GM18861 (cell line): ENCODE data around the gene ZDHHC6.
"Not testable (repeated sequence)": the region's sequence is repeated elsewhere in the genome, so short reads cannot be mapped to it uniquely, and the experiment has no call there.

Experiments
- ATAC-seq: cut with Tn5 transposase; IDR thresholded peaks from one replicate; pipeline ENCODE4 v1.9.1; 2021; ENCODE audit not compliant: unreplicated experiment

Gene ZDHHC6

DNA sequence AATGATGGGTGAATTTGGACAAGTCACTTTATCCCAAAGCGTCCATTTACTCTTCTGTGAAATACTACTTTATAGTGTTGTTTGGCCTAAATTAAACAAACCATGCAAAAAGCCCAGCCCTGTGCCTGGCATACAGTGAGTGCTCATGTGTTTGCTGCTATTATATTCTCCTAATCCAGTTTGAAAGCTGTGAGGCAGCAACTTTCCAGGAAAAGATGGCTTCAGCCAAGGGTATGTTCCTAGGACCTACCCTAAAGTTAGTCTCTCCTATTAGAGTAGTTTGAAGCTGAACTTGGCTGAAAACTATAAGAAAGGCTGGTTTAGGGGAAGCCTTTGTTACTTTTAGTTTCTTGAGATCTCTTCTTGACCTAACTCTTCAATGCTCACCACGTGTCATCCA lies 52.9 kb downstream of the ZDHHC6 start:
- ATAC-seq: no peak

DNA sequence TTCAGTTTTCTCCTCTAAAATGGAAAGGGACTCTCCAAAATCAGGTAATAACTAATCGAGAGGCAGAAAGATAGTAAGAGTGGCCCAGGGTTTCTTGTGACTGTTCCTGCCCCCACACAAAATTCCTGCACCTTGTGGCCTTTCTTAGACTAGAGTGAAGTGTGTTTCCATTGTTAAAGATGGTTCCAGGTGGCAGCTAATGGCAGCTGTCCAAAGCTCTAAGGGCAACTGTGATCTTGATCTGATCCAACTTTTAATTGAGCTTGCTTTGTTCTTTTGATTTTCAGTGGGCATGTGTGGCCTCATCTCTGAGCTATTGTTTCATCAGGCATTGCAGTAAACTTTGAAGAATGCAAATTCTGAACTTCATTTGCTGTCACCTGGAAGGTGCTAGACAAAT lies 53.4 kb downstream of the ZDHHC6 start:
- ATAC-seq: no peak

DNA sequence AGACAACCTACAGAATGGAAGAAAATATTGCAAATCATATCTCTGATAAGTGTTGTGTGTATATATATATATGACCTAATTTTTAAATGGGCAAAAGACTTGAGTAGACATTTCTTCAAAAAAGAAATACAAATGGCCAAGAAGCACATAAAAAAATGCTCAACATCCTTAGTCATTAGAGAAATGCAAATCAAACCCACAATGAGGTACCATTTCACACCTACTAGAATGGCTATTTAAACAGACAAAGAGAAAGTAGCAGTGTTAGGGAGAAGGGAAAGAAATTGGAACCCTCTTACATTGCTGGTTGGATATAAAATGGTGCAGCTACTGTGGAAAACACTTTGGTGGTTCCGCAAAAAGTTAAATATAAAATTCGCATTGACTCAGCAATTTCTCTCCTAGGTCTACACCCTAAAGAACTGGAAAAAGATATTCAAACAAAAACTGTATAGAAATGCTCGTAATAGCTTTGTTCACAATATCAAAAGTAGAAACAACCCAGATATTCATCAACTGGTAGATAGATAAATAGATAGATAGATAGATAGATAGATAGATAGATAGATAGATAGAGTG lies 56.5 kb downstream of the ZDHHC6 start:
- no peak for ATAC-seq

DNA sequence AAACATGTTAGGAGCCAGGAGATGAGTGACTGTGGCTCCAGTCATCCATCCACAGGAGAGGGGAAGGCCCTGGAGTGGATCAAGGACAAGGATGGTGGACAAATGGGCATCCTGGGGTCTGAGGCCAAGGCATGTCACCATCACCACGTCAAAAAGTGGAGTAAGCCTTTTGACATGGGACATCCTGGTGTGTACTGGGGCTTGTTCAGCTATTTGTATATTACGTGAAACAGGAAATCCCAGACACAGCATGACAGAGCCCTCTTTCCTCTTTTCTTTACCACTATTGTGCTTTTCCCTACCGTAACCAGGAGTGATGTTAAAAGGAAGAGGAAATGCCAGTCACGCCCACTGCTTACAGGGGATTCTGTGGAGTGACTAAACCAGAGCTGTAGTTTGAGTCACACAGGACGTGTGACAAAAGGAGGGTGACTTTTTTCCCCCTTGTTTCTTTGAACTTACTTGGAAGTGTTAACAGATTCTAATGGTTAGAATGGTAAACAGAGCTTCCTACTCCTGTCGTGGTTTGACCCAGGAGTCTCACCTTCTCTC lies 57.4 kb downstream of the ZDHHC6 start:
- peak; percentile 67 for ATAC-seq

DNA sequence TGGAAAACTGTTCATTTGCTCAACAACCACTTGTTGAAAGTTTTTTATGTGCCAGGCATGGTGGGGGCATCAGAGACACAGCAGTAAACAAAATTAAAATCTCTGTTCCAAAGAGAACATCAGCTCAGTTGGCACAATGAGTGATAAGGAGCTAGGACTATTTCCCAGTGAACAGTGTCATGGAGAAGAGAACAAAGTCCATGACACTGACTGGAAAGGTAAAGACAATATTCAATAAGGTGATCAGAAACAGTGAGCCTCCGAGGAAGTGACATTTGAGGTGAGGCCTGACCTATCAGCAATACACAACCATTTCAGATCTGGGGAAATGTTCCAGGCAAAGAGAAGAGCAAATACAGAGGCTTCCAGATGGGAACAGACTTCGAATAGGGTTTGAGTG lies 58.2 kb downstream of the ZDHHC6 start:
- ATAC-seq: no peak

DNA sequence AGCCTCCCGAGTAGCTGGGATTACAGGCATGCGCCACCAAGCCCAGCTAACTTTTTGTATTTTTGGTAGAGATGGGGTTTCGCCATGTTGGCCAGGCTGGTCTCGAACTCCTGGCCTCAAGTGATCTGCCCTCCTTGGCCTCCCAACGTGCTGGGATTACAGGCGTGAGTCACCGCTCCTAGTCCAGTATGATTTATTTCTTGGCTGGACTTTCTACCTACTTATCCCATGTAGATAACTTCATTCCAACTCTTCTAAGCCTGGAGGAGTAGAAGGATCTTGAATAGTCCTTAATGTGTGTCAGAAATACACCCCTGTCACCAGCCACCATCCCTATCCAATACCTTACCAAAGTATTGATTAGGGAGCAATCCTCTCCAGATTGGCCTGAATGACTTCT lies 58.7 kb downstream of the ZDHHC6 start:
- not testable (repeated sequence) for ATAC-seq

DNA sequence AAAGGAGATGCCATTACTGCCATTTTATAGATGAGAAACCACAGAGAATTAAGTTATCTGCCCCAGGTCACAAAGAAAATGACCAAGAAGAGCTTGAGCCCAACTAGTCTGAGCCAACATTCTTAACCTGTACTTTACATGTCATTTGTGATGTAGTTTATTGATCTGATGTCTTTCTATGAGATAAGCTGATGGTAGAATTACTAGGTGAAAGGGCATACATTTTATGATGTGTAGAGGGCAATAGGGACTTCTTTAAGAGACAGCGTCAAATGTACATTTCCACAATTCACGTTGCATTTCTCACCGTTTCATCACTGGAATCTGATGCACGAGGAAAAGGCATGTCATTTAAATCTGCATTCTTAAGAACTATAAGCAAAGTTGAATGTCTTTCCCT lies 61.5 kb downstream of the ZDHHC6 start:
- no peak for ATAC-seq

DNA sequence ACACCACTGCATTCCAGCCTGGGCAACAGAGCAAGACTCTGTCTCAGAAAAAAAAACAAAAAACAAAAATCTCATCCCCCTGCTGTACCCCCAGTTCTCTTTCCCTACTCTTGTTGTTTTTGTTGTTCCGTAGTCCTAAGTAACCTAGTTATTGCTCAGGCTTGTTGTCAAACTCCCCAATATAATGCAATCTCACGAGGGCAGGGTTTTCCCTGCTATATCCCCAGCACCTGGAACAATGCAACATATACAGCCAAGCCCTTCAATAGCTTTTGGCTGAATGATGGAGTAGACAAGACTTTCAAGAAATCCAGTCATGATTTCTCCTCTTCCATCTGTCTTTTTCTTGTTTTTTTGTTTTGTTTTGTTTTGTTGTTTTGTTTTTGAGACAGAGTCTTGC lies 62.6 kb downstream of the ZDHHC6 start:
- no peak for ATAC-seq

DNA sequence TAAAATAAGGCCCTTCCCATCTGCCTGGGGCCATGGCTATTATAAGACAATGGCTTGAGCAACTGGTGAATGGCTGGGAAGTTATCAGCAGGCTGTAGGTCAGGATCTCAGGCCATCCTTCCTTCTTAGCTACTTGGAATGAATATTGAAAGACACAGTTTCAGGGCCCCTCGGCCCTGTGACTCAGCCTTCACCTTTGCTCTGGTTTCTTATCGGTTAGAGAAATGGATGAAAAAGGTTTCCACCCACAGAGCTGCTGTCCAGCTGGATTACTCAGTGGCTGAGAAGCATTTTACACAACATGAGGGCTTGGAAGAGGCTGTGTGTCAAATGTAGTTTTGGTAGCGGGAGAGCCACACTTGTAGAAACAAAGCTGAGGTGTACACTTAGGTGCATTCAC lies 63.4 kb downstream of the ZDHHC6 start:
- no peak for ATAC-seq

DNA sequence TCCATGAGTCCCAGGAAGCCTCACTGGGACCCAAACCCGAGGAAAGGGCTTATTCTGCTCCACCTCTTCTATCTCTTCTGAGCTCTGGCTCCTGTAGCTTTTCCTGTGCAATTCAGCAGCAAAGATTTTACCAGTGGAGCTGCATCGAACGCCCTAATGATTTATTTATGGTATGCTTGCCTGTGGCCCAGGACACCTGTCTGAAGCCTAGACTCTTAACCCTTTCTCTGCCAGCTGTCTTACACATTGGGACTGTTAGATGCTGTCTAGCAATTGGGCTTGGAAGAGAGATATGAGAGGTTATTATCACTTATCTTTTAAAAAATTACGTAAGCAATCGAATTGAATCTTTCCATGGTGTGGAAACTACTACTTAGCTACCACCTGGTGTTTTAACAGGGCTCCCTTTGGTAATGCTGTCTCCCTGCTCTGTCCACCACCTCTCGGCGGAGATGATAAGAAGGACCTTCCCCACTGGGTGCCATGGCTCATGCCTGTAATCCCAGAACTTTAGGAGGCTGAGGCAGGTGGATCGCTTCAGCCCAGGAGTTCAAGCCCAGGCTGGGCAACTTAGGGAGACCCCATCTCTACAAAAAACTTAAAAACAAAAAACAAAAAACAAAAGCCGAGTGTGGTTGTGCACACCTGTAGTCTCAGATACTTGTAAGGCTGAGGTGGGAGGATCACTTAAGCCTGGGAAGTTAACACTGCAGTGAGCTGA lies 64.0 kb downstream of the ZDHHC6 start:
- ATAC-seq: no peak
